ENCODE measurements around the gene ARL8B. TPM values are rescaled to one million over a fixed set of nuclear protein-coding genes. Genes with fewer than 3 reads are reported as not detected.
A peak's percentile ranks its signal among the peaks of the same experiment; 100 is the strongest.

Gene ARL8B
- total and polyA plus RNA-seq, 2 donors (not counting 1 experiment from before 2014, with no cell fraction given): 14.5 to 67.3 TPM

DNA sequence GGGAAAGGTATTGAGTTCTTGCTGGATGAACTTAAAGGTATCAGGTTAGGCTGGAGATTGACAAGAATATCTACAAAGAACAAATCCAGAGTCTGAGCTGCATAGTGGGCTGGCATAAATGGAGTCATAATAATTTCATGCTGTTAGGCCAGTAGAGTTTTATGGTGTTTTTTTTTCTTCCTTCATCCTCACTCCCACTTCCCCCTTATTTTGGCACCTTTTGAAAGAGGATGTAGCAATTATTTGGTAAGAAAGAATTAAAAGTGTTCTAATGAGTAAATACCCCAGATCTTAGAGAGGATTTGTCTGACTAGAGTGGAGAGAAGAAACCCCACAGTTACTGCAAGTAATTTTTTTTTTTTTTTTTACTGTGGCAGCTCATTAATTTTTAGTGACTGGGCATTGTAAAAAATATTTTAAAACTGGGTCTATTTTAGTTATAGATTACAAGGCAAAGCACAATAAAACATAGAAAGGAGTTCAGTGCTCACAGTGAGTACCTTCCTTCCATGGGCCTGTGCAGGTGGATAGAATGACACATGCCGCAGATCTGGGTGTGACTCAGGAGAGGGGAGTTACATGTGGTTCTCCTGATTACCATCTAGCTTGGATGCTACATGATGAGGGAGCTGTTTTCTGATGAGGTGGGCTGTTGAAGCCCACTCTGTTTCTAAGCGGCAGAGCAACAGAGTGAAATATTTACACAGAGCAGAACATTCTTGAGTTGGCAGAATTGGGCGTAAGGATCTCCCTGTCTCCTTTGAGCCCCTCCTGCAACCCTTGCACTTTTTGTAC is 70.7 kb downstream of the ARL8B start:
- Histone ChIP-seq H3K27me3 (replicated peaks in 1 of 4; ENCODE audit: control extremely low read depth in 1 of 4, control insufficient read depth in 3 of 4, insufficient read depth in 4 of 4, low read length in 3 of 4) (no peaks in the 10 kb centered on the region), H3K9me3 (ENCODE audit: control extremely low read depth in 1 of 3, control insufficient read depth in 2 of 3, insufficient read depth in 1 of 3, low read length in 2 of 3) (no peaks in the 10 kb centered on the region), H3K79me2 (ENCODE audit: control insufficient read depth, insufficient read depth, low read length) (peaks cover 99% of the 10 kb centered on the region), H2AFZ (ENCODE audit: insufficient read depth, low read depth, low read length, poor library complexity, severe bottlenecking) (no peak overlapping the region), H3K4me1 (ENCODE audit: control insufficient read depth in 2 of 2, insufficient read depth in 2 of 2, low read length in 2 of 2) (peaks cover 75 to 77% of the 10 kb centered on the region in 2 donors), H3K9ac (ENCODE audit: low read length) (peak overlapping the region; percentile 18), H3K4me2 (replicated peaks; ENCODE audit: low read depth, low read length, poor library complexity, severe bottlenecking) (peak overlapping the region; percentile 53), H3K36me3 (replicated peaks in 1 of 2; ENCODE audit: control extremely low read depth in 1 of 2, control insufficient read depth in 1 of 2, extremely low read depth in 1 of 2, insufficient read depth in 2 of 2, low read length in 1 of 2) (peaks cover 3 to 21% of the 10 kb centered on the region in 2 experiments), H3K27ac (ENCODE audit: low read length in 2 of 2) (peak overlapping the region; percentile 34 to 96), H4K20me1 (ENCODE audit: control insufficient read depth, insufficient read depth, low read length, poor library complexity, severe bottlenecking) (peaks cover 8% of the 10 kb centered on the region), H3K4me3 (ENCODE audit: control extremely low read depth in 1 of 5, extremely low read depth in 1 of 5, insufficient read depth in 1 of 5, low read depth in 2 of 5, low read length in 4 of 5) (no peak overlapping the region)
- intact Hi-C loops (cut with micrococcal nuclease): no loop called here
- DNase-seq: peak; percentile 44
- Mint-ChIP-seq H3K27me3 (no peaks in the 10 kb centered on the region), H3K27ac (peak overlapping the region; percentile 87), H3K4me3 (peak overlapping the region; percentile 80), H3K9me3 (ENCODE audit: insufficient read depth) (no peaks in the 10 kb centered on the region), H3K4me1 (peaks cover 78% of the 10 kb centered on the region)
- POLR2A ChIA-PET: no interaction called here
- no peak for ATAC-seq (ENCODE audit: low read depth)
- WGBS (ENCODE audit: insufficient coverage): 100% methylated on average over 1 of the region's 3 CpGs
- CTCF ChIA-PET: interaction anchor here (0.6 to 3.3 kb wide), 6 partner anchors 10 to 180 kb away, joined by 3 to 13 read pairs (median 3); no protein-coding TSS in a partner anchor
- no peak for TF ChIP-seq EZH2 (IDR thresholded peaks at IDR 0.05; ENCODE audit: borderline replicate concordance, insufficient read depth, low read depth, low read length, poor library complexity, severe bottlenecking)

DNA sequence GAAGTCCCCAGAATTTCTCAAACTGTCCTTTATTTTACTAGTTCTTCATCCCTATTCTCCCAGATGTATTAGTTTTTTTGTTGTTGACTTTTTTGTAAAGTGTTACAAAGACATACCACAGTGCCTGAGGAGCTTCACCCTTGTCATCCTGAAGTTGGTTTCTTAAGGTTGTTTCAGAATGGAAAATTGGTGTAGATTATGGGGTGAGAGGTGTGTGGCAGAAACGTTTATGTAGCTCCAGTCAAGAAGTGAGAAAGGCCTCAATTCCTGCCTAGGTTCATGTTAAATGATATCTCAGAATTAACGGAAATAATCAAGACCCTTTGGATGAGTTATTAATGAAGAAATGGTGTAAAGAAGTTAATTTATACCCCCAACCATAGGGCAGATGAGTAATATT is 72.2 kb downstream of the ARL8B start:
- no peak overlapping the region for H3K4me3 ChIP-seq (ENCODE audit: control extremely low read depth in 1 of 5, extremely low read depth in 1 of 5, insufficient read depth in 1 of 5, low read depth in 2 of 5, low read length in 4 of 5)
- no peak overlapping the region for H2AFZ ChIP-seq (ENCODE audit: insufficient read depth, low read depth, low read length, poor library complexity, severe bottlenecking)
- H3K36me3 ChIP-seq (replicated peaks in 1 of 2; ENCODE audit: control extremely low read depth in 1 of 2, control insufficient read depth in 1 of 2, extremely low read depth in 1 of 2, insufficient read depth in 2 of 2, low read length in 1 of 2): peaks cover 3 to 21% of the 10 kb centered on the region in 2 experiments
- intact Hi-C loops (cut with micrococcal nuclease): no loop called here
- 14% methylated on average over 1 of the region's 2 CpGs for WGBS (ENCODE audit: insufficient coverage)
- H4K20me1 ChIP-seq (ENCODE audit: control insufficient read depth, insufficient read depth, low read length, poor library complexity, severe bottlenecking): peaks cover 4% of the 10 kb centered on the region
- Mint-ChIP-seq H3K9me3 (ENCODE audit: insufficient read depth) (no peaks in the 10 kb centered on the region), H3K4me3 (peak overlapping the region; percentile 66), H3K4me1 (peaks cover 85% of the 10 kb centered on the region), H3K27ac (peak overlapping the region; percentile 82), H3K27me3 (no peaks in the 10 kb centered on the region)
- H3K9me3 ChIP-seq (ENCODE audit: control extremely low read depth in 1 of 3, control insufficient read depth in 2 of 3, insufficient read depth in 1 of 3, low read length in 2 of 3): no peaks in the 10 kb centered on the region
- no peak for DNase-seq
- POLR2A ChIA-PET: interaction anchor here (1.0 to 1.8 kb wide), 3 partner anchors 8 to 13 kb away, joined by 3 to 4 read pairs (median 3); no protein-coding TSS in a partner anchor
- no peaks in the 10 kb centered on the region for H3K27me3 ChIP-seq (replicated peaks in 1 of 4; ENCODE audit: control extremely low read depth in 1 of 4, control insufficient read depth in 3 of 4, insufficient read depth in 4 of 4, low read length in 3 of 4)
- no peak for TF ChIP-seq EZH2 (IDR thresholded peaks at IDR 0.05; ENCODE audit: borderline replicate concordance, insufficient read depth, low read depth, low read length, poor library complexity, severe bottlenecking)
- TF ChIP-seq, protein P1, sequence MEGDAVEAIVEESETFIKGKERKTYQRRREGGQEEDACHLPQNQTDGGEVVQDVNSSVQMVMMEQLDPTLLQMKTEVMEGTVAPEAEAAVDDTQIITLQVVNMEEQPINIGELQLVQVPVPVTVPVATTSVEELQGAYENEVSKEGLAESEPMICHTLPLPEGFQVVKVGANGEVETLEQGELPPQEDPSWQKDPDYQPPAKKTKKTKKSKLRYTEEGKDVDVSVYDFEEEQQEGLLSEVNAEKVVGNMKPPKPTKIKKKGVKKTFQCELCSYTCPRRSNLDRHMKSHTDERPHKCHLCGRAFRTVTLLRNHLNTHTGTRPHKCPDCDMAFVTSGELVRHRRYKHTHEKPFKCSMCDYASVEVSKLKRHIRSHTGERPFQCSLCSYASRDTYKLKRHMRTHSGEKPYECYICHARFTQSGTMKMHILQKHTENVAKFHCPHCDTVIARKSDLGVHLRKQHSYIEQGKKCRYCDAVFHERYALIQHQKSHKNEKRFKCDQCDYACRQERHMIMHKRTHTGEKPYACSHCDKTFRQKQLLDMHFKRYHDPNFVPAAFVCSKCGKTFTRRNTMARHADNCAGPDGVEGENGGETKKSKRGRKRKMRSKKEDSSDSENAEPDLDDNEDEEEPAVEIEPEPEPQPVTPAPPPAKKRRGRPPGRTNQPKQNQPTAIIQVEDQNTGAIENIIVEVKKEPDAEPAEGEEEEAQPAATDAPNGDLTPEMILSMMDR (IDR thresholded peaks at IDR 0.05): no peak
- H3K4me2 ChIP-seq (replicated peaks; ENCODE audit: low read depth, low read length, poor library complexity, severe bottlenecking): peak overlapping the region; percentile 42
- ATAC-seq (ENCODE audit: low read depth): no peak
- H3K9ac ChIP-seq (ENCODE audit: low read length): no peak overlapping the region
- H3K79me2 ChIP-seq (ENCODE audit: control insufficient read depth, insufficient read depth, low read length): peaks cover 99% of the 10 kb centered on the region
- H3K27ac ChIP-seq (ENCODE audit: low read length in 2 of 2): peak overlapping the region; percentile 81 to 97
- peaks cover 85 to 89% of the 10 kb centered on the region in 2 donors for H3K4me1 ChIP-seq (ENCODE audit: control insufficient read depth in 2 of 2, insufficient read depth in 2 of 2, low read length in 2 of 2)
- CTCF ChIA-PET: interaction anchor here (0.8 to 3.3 kb wide), 5 partner anchors 9 to 72 kb away, joined by 3 to 13 read pairs (median 7); no protein-coding TSS in a partner anchor
